ENCODE data around the gene ESRRB. TPM values are rescaled to one million over a fixed set of nuclear protein-coding genes. Genes with fewer than 3 reads are reported as not detected.

ESRRB gene
- total RNA-seq, 3 donors from 2014 or later = 0.16 to 0.44 TPM; not detected in 1

- no peaks in the 10 kb centered on the region for H3K9me3 ChIP-seq
- no peak for TF ChIP-seq CTCF (IDR thresholded peaks at IDR 0.05)
- no peak for TF ChIP-seq POLR2A (IDR thresholded peaks at IDR 0.05)
- no peak for TF ChIP-seq POLR2AphosphoS5 (IDR thresholded peaks at IDR 0.05)
Measured at GRCh38 chr14:76490111-76490510, 114.2 kb downstream of the ESRRB start.

GRCh38 chr14:76490735-76491134 is 114.8 kb downstream of the ESRRB start:
- DNase-seq (ENCODE audit: low spot score in 2 of 2) = no peak
- no peak overlapping the region for H3K27ac ChIP-seq
- no peaks in the 10 kb centered on the region for H3K4me1 ChIP-seq
- intact Hi-C loops (cut with DNase I; ENCODE audit: low total_unique reads) = no loop called here
- H3K4me3 ChIP-seq = no peak overlapping the region
- TF ChIP-seq POLR2AphosphoS5 (IDR thresholded peaks at IDR 0.05) = no peak
- no peak for TF ChIP-seq CTCF (IDR thresholded peaks at IDR 0.05)
- no peak for TF ChIP-seq POLR2A (IDR thresholded peaks at IDR 0.05)
- no peaks in the 10 kb centered on the region for H3K27me3 ChIP-seq
- H3K36me3 ChIP-seq = no peaks in the 10 kb centered on the region
- H3K9me3 ChIP-seq = no peaks in the 10 kb centered on the region

More at GRCh38 chr14:76490111-76490510, 114.2 kb downstream of the ESRRB start:
- Histone ChIP-seq H3K4me1 (no peaks in the 10 kb centered on the region), H3K27me3 (no peaks in the 10 kb centered on the region), H3K27ac (no peak overlapping the region), H3K4me3 (no peak overlapping the region), H3K36me3 (no peaks in the 10 kb centered on the region)
- no peak for DNase-seq (ENCODE audit: low spot score in 2 of 2)
- intact Hi-C loops (cut with DNase I; ENCODE audit: low total_unique reads) = no loop called here

- Histone ChIP-seq H3K4me1 (no peaks in the 10 kb centered on the region), H3K36me3 (no peaks in the 10 kb centered on the region), H3K9me3 (no peaks in the 10 kb centered on the region), H3K27ac (no peak overlapping the region), H3K27me3 (no peaks in the 10 kb centered on the region), H3K4me3 (no peak overlapping the region)
- no peak for TF ChIP-seq CTCF (IDR thresholded peaks at IDR 0.05)
- TF ChIP-seq POLR2AphosphoS5 (IDR thresholded peaks at IDR 0.05) = no peak
- no peak for TF ChIP-seq POLR2A (IDR thresholded peaks at IDR 0.05)
- no peak for DNase-seq (ENCODE audit: low spot score in 2 of 2)
- intact Hi-C loops (cut with DNase I; ENCODE audit: low total_unique reads) = no loop called here
Measured at GRCh38 chr14:76491172-76491930, 115.4 kb downstream of the ESRRB start.

- TF ChIP-seq POLR2A (IDR thresholded peaks at IDR 0.05) = no peak
- TF ChIP-seq CTCF (IDR thresholded peaks at IDR 0.05) = no peak
- no peak for TF ChIP-seq POLR2AphosphoS5 (IDR thresholded peaks at IDR 0.05)
- DNase-seq (ENCODE audit: low spot score in 2 of 2) = no peak
- H3K36me3 ChIP-seq = no peaks in the 10 kb centered on the region
- H3K9me3 ChIP-seq = no peaks in the 10 kb centered on the region
- no peaks in the 10 kb centered on the region for H3K4me1 ChIP-seq
- no peak overlapping the region for H3K27ac ChIP-seq
- no peaks in the 10 kb centered on the region for H3K27me3 ChIP-seq
- intact Hi-C loops (cut with DNase I; ENCODE audit: low total_unique reads) = no loop called here
- H3K4me3 ChIP-seq = no peak overlapping the region
Measured at GRCh38 chr14:76495983-76496382, 120.0 kb downstream of the ESRRB start.

GRCh38 chr14:76496595-76496994 is 120.7 kb downstream of the ESRRB start:
- H3K4me1 ChIP-seq = no peaks in the 10 kb centered on the region
- H3K27ac ChIP-seq = no peak overlapping the region
- no peak for DNase-seq (ENCODE audit: low spot score in 2 of 2)
- intact Hi-C loops (cut with DNase I; ENCODE audit: low total_unique reads) = no loop called here
- H3K36me3 ChIP-seq = no peaks in the 10 kb centered on the region
- TF ChIP-seq POLR2AphosphoS5 (IDR thresholded peaks at IDR 0.05) = no peak
- no peak for TF ChIP-seq CTCF (IDR thresholded peaks at IDR 0.05)
- TF ChIP-seq POLR2A (IDR thresholded peaks at IDR 0.05) = no peak
- H3K4me3 ChIP-seq = no peak overlapping the region
- H3K27me3 ChIP-seq = no peaks in the 10 kb centered on the region
- no peaks in the 10 kb centered on the region for H3K9me3 ChIP-seq

Data from breast epithelium (tissue), 4 donors.